CD14-positive monocyte (primary cell): ENCODE results near the gene MMP15. TPM values are rescaled to one million over a fixed set of nuclear protein-coding genes. Genes with fewer than 3 reads are reported as not detected.

ENCODE experiments used
- DNase-seq, 3 donors: peaks; one replicate each; pipeline ENCODE4 v3.0.0-alpha.2; 2011 to 2022
- H2AFZ ChIP-seq: 2 replicates; pipeline ENCODE4 v1.6.0; 2012; ENCODE audit warnings: mild to moderate bottlenecking, low read depth, low read length, inconsistent platforms; ENCODE audit not compliant: insufficient read depth, poor library complexity, severe bottlenecking
- H3K27ac ChIP-seq, 2 donors: 1 replicate in 1 of 2; 2 replicates in 1 of 2; pipeline ENCODE4 v1.5.1; 2012 to 2013; ENCODE audit warnings: low read length in 2 of 2, control low read depth in 1 of 2, inconsistent platforms in 1 of 2, low read depth in 1 of 2, mild to moderate bottlenecking in 1 of 2
- H3K27me3 ChIP-seq, 2 donors: one replicate each; pipeline versions ENCODE4 v1.6.0 to v1.6.1; 2011 to 2013; ENCODE audit warnings: low read length in 2 of 2; ENCODE audit not compliant: control insufficient read depth in 2 of 2, insufficient read depth in 2 of 2
- H3K36me3 ChIP-seq, 2 donors: replicated peaks in 1 of 2; 1 replicate in 1 of 2; 2 replicates in 1 of 2; pipeline versions ENCODE4 v1.5.1 to v1.6.1; 2012 to 2013; ENCODE audit warnings: low read length in 2 of 2, control low read depth in 1 of 2, inconsistent platforms in 1 of 2, mild to moderate bottlenecking in 1 of 2; ENCODE audit not compliant: insufficient read depth in 2 of 2, control insufficient read depth in 1 of 2
- H3K4me1 ChIP-seq, 2 donors: 1 replicate in 1 of 2; 2 replicates in 1 of 2; pipeline versions ENCODE4 v1.5.1 to v1.6.1; 2012 to 2013; ENCODE audit warnings: low read length in 2 of 2, control low read depth in 1 of 2, inconsistent platforms in 1 of 2, mild to moderate bottlenecking in 1 of 2, moderate library complexity in 1 of 2; ENCODE audit not compliant: insufficient read depth in 2 of 2, control insufficient read depth in 1 of 2
- H3K4me2 ChIP-seq: replicated peaks from 2 replicates; pipeline ENCODE3; 2012; ENCODE audit warnings: low read length, moderate library complexity, mild to moderate bottlenecking; ENCODE audit not compliant: poor library complexity, severe bottlenecking; ENCODE audit errors: extremely low read depth
- H3K4me3 ChIP-seq, 3 experiments: fragments of 200-600 bp in 1 of 3; sonication (generic) in 1 of 3; replicated peaks in 1 of 3; 1 replicate in 2 of 3; 2 replicates in 1 of 3; pipeline ENCODE4 v1.5.1; 2011 to 2013; ENCODE audit warnings: low read length in 3 of 3, mild to moderate bottlenecking in 3 of 3, control low read depth in 2 of 3, low read depth in 2 of 3, inconsistent platforms in 1 of 3, moderate library complexity in 1 of 3
- H3K79me2 ChIP-seq: 2 replicates; pipeline ENCODE4 v1.6.0; 2012; ENCODE audit warnings: mild to moderate bottlenecking, control low read depth, inconsistent platforms, low read length, moderate library complexity; ENCODE audit not compliant: insufficient read depth
- H3K9ac ChIP-seq: 2 replicates; pipeline ENCODE4 v1.6.0; 2017; ENCODE audit warnings: low read length, mild to moderate bottlenecking; ENCODE audit not compliant: insufficient read depth, poor library complexity, severe bottlenecking
- H3K9me3 ChIP-seq, 2 donors: replicated peaks in 1 of 2; 1 replicate in 1 of 2; 2 replicates in 1 of 2; pipeline versions ENCODE4 v1.5.1 to v1.6.1; 2012 to 2013; ENCODE audit warnings: low read length in 2 of 2, control low read depth in 1 of 2; ENCODE audit not compliant: control insufficient read depth in 1 of 2, insufficient read depth in 1 of 2
- H4K20me1 ChIP-seq: 2 replicates; pipeline ENCODE4 v1.6.0; 2012; ENCODE audit warnings: mild to moderate bottlenecking, low read length, control low read depth, moderate library complexity; ENCODE audit not compliant: insufficient read depth
- H3K27ac Mint-ChIP-seq, 7 donors: one replicate each; pipeline ENCODE4 v1.8.0; 2020; ENCODE audit warnings: mild to moderate bottlenecking in 7 of 7, mixed read lengths in 7 of 7, moderate library complexity in 6 of 7, inconsistent platforms in 2 of 7
- H3K27me3 Mint-ChIP-seq, 3 donors: one replicate each; pipeline ENCODE4 v1.8.0; 2021 to 2022; ENCODE audit warnings: low read depth in 3 of 3, mild to moderate bottlenecking in 3 of 3, mixed read lengths in 3 of 3, moderate library complexity in 3 of 3, inconsistent platforms in 1 of 3
- H3K36me3 Mint-ChIP-seq, 2 donors: one replicate each; pipeline ENCODE4 v1.8.0; 2020; ENCODE audit warnings: mixed read lengths in 2 of 2, inconsistent platforms in 1 of 2, mild to moderate bottlenecking in 1 of 2
- H3K4me1 Mint-ChIP-seq: one replicate; pipeline ENCODE4 v1.8.0; 2020; ENCODE audit warnings: mild to moderate bottlenecking, mixed read lengths
- H3K4me3 Mint-ChIP-seq, 2 donors: one replicate each; pipeline ENCODE4 v1.8.0; 2020; ENCODE audit warnings: mild to moderate bottlenecking in 2 of 2, mixed read lengths in 2 of 2, moderate library complexity in 1 of 2
- H3K9me3 Mint-ChIP-seq, 7 donors: one replicate each; pipeline ENCODE4 v1.8.0; 2020 to 2022; ENCODE audit warnings: mixed read lengths in 7 of 7, mild to moderate bottlenecking in 6 of 7, moderate library complexity in 6 of 7, inconsistent platforms in 2 of 7
- CTCF ChIP-seq: fragments of 200-600 bp; IDR thresholded peaks from one replicate; pipeline ENCODE4 v1.8.0; 2022; ENCODE audit warnings: antibody characterized with exemption, mild to moderate bottlenecking
- WGBS: methylation state at CpG from one replicate; pipeline ENCODE4 v1.1.5; 2013; ENCODE audit warnings: missing lambda C conversion rate; ENCODE audit not compliant: insufficient coverage; 5-methylcytosine and 5-hydroxymethylcytosine counted together
- intact Hi-C, 2 donors: fragments of 100-400 bp; cut with micrococcal nuclease; formaldehyde crosslinking; loops; one replicate each; pipeline versions ENCODE4 v1.15.0 to v1.15.1; 2023
- polyA plus RNA-seq, 3 donors: library from polyadenylated mRNA; depleted of rRNA in 1 of 3; unstranded in 2 of 3; stranded (reverse) in 1 of 3; fragments of 300-500 nt in 2 of 3; fragments of >200 nt in 1 of 3; fragmentation: Illumina TruSeq in 2 of 3; gene quantifications; 1 replicate in 2 of 3; 2 replicates in 1 of 3; pipeline ENCODE4 v1.2.3, GENCODE V29; 2012 to 2021

Gene MMP15
- polyA plus RNA-seq, 3 donors: not detected

- Histone ChIP-seq H2AFZ (no peak overlapping the region), H4K20me1 (no peaks in the 10 kb centered on the region), H3K27ac (no peak overlapping the region), H3K9me3 (no peaks in the 10 kb centered on the region), H3K27me3 (peaks cover 20 to 53% of the 10 kb centered on the region in 2 donors), H3K4me3 (no peak overlapping the region), H3K4me2 (no peak overlapping the region), H3K9ac (no peak overlapping the region), H3K36me3 (no peaks in the 10 kb centered on the region), H3K79me2 (no peaks in the 10 kb centered on the region), H3K4me1 (peaks cover 18 to 29% of the 10 kb centered on the region in 2 donors)
- 91% methylated on average over 5 of the region's 8 CpGs for WGBS
- Mint-ChIP-seq H3K9me3 (peaks cover 0 to 11% (median 3%) of the 10 kb centered on the region in 7 donors), H3K27me3 (peaks cover 40 to 59% (median 46%) of the 10 kb centered on the region in 3 donors), H3K4me1 (peaks cover 11% of the 10 kb centered on the region), H3K4me3 (peak overlapping the region in 1 of 2 donors; percentile 80), H3K27ac (no peak overlapping the region), H3K36me3 (no peaks in the 10 kb centered on the region)
- no peak for DNase-seq
- TF ChIP-seq CTCF: no peak
- intact Hi-C loops: no loop called here
These were observed 2.4 kb downstream of the MMP15 start for GRCh38 chr16:58027916-58028455.

- no peak for TF ChIP-seq CTCF
- WGBS: 43% methylated on average over 6 of the region's 6 CpGs
- H3K27ac ChIP-seq: no peak overlapping the region
These were observed 3.1 kb downstream of the MMP15 start for GRCh38 chr16:58028541-58029070.

More at GRCh38 chr16:58028541-58029070, 3.1 kb downstream of the MMP15 start:
- no peak overlapping the region for H3K27ac Mint-ChIP-seq
- Histone ChIP-seq H3K9me3 (no peaks in the 10 kb centered on the region), H2AFZ (no peak overlapping the region), H3K79me2 (no peaks in the 10 kb centered on the region), H3K4me2 (no peak overlapping the region), H3K36me3 (no peaks in the 10 kb centered on the region), H4K20me1 (no peaks in the 10 kb centered on the region), H3K9ac (no peak overlapping the region), H3K27me3 (peaks cover 20 to 47% of the 10 kb centered on the region in 2 donors), H3K4me3 (no peak overlapping the region), H3K4me1 (peaks cover 18 to 29% of the 10 kb centered on the region in 2 donors)
- intact Hi-C loops: no loop called here
- H3K4me3 Mint-ChIP-seq: peak overlapping the region in 1 of 2 donors; percentile 47
- DNase-seq: no peak
- peaks cover 0 to 11% (median 3%) of the 10 kb centered on the region in 7 donors for H3K9me3 Mint-ChIP-seq
- H3K27me3 Mint-ChIP-seq: peaks cover 39 to 53% (median 40%) of the 10 kb centered on the region in 3 donors
- peaks cover 11% of the 10 kb centered on the region for H3K4me1 Mint-ChIP-seq
- no peaks in the 10 kb centered on the region for H3K36me3 Mint-ChIP-seq
